Esophagus muscularis mucosa (tissue), 4 donors: ENCODE data around the gene MAST4.

Source experiments
- EP300 ChIP-seq: sonication (generic); formaldehyde crosslinking; IDR thresholded peaks from one replicate; pipeline ENCODE4 v1.6.1; 2017; ENCODE audit warnings: antibody characterized with exemption
- POLR2A ChIP-seq: fragments of 450-650 bp; IDR thresholded peaks from one replicate; pipeline ENCODE4 v1.6.1; 2017; ENCODE audit warnings: antibody characterized with exemption, moderate library complexity, mild to moderate bottlenecking, low read depth
- POLR2AphosphoS5 ChIP-seq, 2 donors: sonication (generic); formaldehyde crosslinking; IDR thresholded peaks; one replicate each; pipeline ENCODE4 v1.6.1; 2017; ENCODE audit warnings: antibody characterized with exemption in 2 of 2
- TF ChIP-seq, protein P1 (sequence below), 3 experiments: fragments of 200-600 bp in 2 of 3; fragments of 450-650 bp in 1 of 3; sonication (generic) in 2 of 3; IDR thresholded peaks; one replicate each; pipeline ENCODE4 v1.5.1; 2017 to 2019; ENCODE audit warnings: antibody characterized with exemption in 3 of 3, mild to moderate bottlenecking in 2 of 3, moderate library complexity in 1 of 3

DNA sequence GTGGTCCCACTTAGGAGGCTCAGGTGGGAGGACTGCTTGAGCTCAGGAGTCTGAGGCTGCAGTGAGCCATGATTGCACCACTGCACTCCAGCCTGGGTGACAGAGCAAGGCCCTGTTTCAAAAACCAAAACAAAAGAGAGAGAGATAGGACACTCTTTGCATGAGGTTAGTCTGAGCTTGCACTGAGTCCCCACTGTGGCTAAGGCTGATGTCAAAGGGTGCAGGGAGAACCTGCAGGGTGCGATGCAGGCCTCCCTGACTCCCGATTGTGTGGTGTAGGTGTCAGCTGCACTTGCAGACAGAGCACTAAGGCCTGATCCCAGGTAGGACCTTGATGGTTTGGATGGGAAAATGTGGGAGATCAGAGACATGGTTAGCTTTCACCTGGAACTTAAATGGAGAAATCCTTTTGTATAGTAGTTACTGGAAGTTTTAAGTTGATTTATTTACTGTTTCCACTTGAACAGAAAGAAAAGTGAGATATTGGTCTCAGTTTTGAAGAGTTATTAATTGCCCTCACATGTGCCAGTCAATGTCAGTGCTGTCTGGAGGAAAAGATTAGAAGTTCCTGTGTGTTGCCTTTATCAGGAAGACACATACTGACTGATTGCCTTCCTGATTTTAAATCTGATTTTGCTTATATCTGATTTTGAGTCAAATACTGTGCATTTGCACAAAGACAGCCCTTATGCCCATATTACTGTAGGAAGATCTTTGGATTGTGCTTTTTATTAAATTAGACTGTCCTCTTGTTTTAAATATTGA is 260.0 kb downstream of the MAST4 start:
- no peak for TF ChIP-seq POLR2A
- TF ChIP-seq, protein P1, sequence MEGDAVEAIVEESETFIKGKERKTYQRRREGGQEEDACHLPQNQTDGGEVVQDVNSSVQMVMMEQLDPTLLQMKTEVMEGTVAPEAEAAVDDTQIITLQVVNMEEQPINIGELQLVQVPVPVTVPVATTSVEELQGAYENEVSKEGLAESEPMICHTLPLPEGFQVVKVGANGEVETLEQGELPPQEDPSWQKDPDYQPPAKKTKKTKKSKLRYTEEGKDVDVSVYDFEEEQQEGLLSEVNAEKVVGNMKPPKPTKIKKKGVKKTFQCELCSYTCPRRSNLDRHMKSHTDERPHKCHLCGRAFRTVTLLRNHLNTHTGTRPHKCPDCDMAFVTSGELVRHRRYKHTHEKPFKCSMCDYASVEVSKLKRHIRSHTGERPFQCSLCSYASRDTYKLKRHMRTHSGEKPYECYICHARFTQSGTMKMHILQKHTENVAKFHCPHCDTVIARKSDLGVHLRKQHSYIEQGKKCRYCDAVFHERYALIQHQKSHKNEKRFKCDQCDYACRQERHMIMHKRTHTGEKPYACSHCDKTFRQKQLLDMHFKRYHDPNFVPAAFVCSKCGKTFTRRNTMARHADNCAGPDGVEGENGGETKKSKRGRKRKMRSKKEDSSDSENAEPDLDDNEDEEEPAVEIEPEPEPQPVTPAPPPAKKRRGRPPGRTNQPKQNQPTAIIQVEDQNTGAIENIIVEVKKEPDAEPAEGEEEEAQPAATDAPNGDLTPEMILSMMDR (IDR thresholded peaks at IDR 0.05), result no peak
- TF ChIP-seq EP300, result no peak
- TF ChIP-seq POLR2AphosphoS5 (IDR thresholded peaks at IDR 0.05), result no peak
